Endothelial cell (in vitro differentiated cells): ENCODE results near the gene C12orf60. TPM values are rescaled to one million over a fixed set of nuclear protein-coding genes. Genes with fewer than 3 reads are reported as not detected.

Experiments
- DNase-seq: peaks from one replicate; pipeline ENCODE4 v3.0.0; 2021; ENCODE audit warnings: low spot score
- H3K27ac Mint-ChIP-seq: one replicate; pipeline ENCODE4 v1.8.0; 2021; ENCODE audit warnings: mixed read lengths, inconsistent platforms; ENCODE audit not compliant: unreplicated experiment
- H3K27me3 Mint-ChIP-seq: one replicate; pipeline ENCODE4 v1.8.0; 2021; ENCODE audit warnings: mild to moderate bottlenecking, moderate library complexity, mixed read lengths, inconsistent platforms; ENCODE audit not compliant: unreplicated experiment
- H3K36me3 Mint-ChIP-seq: one replicate; pipeline ENCODE4 v1.8.0; 2021; ENCODE audit warnings: mild to moderate bottlenecking, low read depth, mixed read lengths, inconsistent platforms; ENCODE audit not compliant: unreplicated experiment
- H3K4me1 Mint-ChIP-seq: one replicate; pipeline ENCODE4 v1.8.0; 2021; ENCODE audit warnings: mild to moderate bottlenecking, mixed read lengths, inconsistent platforms; ENCODE audit not compliant: unreplicated experiment
- H3K4me3 Mint-ChIP-seq: one replicate; pipeline ENCODE4 v1.8.0; 2021; ENCODE audit warnings: mild to moderate bottlenecking, mixed read lengths, inconsistent platforms; ENCODE audit not compliant: unreplicated experiment
- H3K9me3 Mint-ChIP-seq: one replicate; pipeline ENCODE4 v1.8.0; 2021; ENCODE audit warnings: mixed read lengths, inconsistent platforms; ENCODE audit not compliant: unreplicated experiment
- CTCF ChIP-seq: fragments of 200-600 bp; sonication (generic); IDR thresholded peaks from one replicate; pipeline ENCODE4 v1.5.0; 2021; ENCODE audit warnings: antibody characterized with exemption; ENCODE audit not compliant: unreplicated experiment
- total RNA-seq: library from RNA; stranded (reverse); fragmentation: NEBNext Ultra II Directional; extraction: Animal tissue kit (Norgen Biotek cat#: 25700); gene quantifications from one replicate; pipeline ENCODE4 v1.2.1, GENCODE V29; 2021; ENCODE audit not compliant: unreplicated experiment

The C12orf60 gene
- total RNA-seq, 1 donor from 2014 or later: 1.8 TPM

GRCh38 chr12:14840616-14841015 lies 37.1 kb downstream of the C12orf60 start:
- Mint-ChIP-seq H3K9me3 (no peaks in the 10 kb centered on the region), H3K4me3 (no peak overlapping the region), H3K4me1 (peaks cover 19% of the 10 kb centered on the region), H3K27ac (no peak overlapping the region), H3K36me3 (peaks cover 8% of the 10 kb centered on the region), H3K27me3 (no peaks in the 10 kb centered on the region)
- no peak for TF ChIP-seq CTCF
- DNase-seq: no peak

- H3K4me1 Mint-ChIP-seq: peaks cover 20% of the 10 kb centered on the region
- H3K9me3 Mint-ChIP-seq: no peaks in the 10 kb centered on the region
- DNase-seq: no peak
- TF ChIP-seq CTCF: no peak
- H3K4me3 Mint-ChIP-seq: no peak overlapping the region
- no peaks in the 10 kb centered on the region for H3K27me3 Mint-ChIP-seq
- H3K27ac Mint-ChIP-seq: no peak overlapping the region
- peaks cover 8% of the 10 kb centered on the region for H3K36me3 Mint-ChIP-seq
Measured at GRCh38 chr12:14841761-14842160, 38.3 kb downstream of the C12orf60 start.

- no peaks in the 10 kb centered on the region for H3K27me3 Mint-ChIP-seq
- peaks cover 25% of the 10 kb centered on the region for H3K4me1 Mint-ChIP-seq
- no peak overlapping the region for H3K27ac Mint-ChIP-seq
- H3K36me3 Mint-ChIP-seq: peaks cover 8% of the 10 kb centered on the region
- no peak for DNase-seq
- H3K4me3 Mint-ChIP-seq: no peak overlapping the region
- no peaks in the 10 kb centered on the region for H3K9me3 Mint-ChIP-seq
- no peak for TF ChIP-seq CTCF
Measured at GRCh38 chr12:14842315-14842714, 38.8 kb downstream of the C12orf60 start.

- no peak for TF ChIP-seq CTCF
- Mint-ChIP-seq H3K4me1 (peaks cover 30% of the 10 kb centered on the region), H3K27ac (no peak within 1 kb of the TSS), H3K27me3 (no peaks in the 10 kb centered on the region), H3K4me3 (no peak within 1 kb of the TSS), H3K9me3 (no peaks in the 10 kb centered on the region), H3K36me3 (peaks cover 8% of the 10 kb centered on the region)
- peak; percentile 5 for DNase-seq
Measured at GRCh38 chr12:14843425-14843887, 40.0 kb downstream of the C12orf60 start, which contains the start of gene ART4. TSS of gene ART4 (minus strand) at chr12:14843526. CDS start at chr12:14843113, 413 bp downstream.

- H3K4me3 Mint-ChIP-seq: no peak overlapping the region
- no peak for DNase-seq
- TF ChIP-seq CTCF: no peak
- H3K36me3 Mint-ChIP-seq: peaks cover 7% of the 10 kb centered on the region
- no peaks in the 10 kb centered on the region for H3K27me3 Mint-ChIP-seq
- H3K27ac Mint-ChIP-seq: no peak overlapping the region
- H3K4me1 Mint-ChIP-seq: peaks cover 30% of the 10 kb centered on the region
- no peaks in the 10 kb centered on the region for H3K9me3 Mint-ChIP-seq
Measured at GRCh38 chr12:14844401-14844800, 40.9 kb downstream of the C12orf60 start.
